GM04503 (cell line): ENCODE data around the gene KLHDC8A.
A peak's percentile ranks its signal among the peaks of the same experiment; 100 is the strongest.
"Not testable (repeated sequence)": the region's sequence is repeated elsewhere in the genome, so short reads cannot be mapped to it uniquely, and the experiment has no call there.

Experiments
- DNase-seq: peaks from one replicate; pipeline ENCODE4 v3.0.0-alpha.2; 2012; ENCODE audit warnings: low read depth

Gene KLHDC8A

GRCh38 chr1:205318231-205318991 lies 38.3 kb downstream of the KLHDC8A start:
- no peak for DNase-seq

- DNase-seq = no peak
Observed at GRCh38 chr1:205317311-205317917, 39.3 kb downstream of the KLHDC8A start.

GRCh38 chr1:205316161-205316566 lies 40.6 kb downstream of the KLHDC8A start:
- no peak for DNase-seq

- no peak for DNase-seq
Observed at GRCh38 chr1:205315008-205315618, 41.6 kb downstream of the KLHDC8A start.

- DNase-seq = no peak
Observed at GRCh38 chr1:205313563-205314308, 43.0 kb downstream of the KLHDC8A start.

GRCh38 chr1:205312866-205313562 lies 43.7 kb downstream of the KLHDC8A start:
- DNase-seq = no peak

GRCh38 chr1:205310976-205311704 lies 45.6 kb downstream of the KLHDC8A start:
- no peak for DNase-seq

GRCh38 chr1:205309741-205310140 lies 47.0 kb downstream of the KLHDC8A start:
- DNase-seq = no peak

GRCh38 chr1:205306929-205307566 lies 49.7 kb downstream of the KLHDC8A start:
- DNase-seq = no peak

- DNase-seq = no peak
Observed at GRCh38 chr1:205304695-205305070, 52.0 kb downstream of the KLHDC8A start.

- no peak for DNase-seq
Observed at GRCh38 chr1:205304046-205304694, 52.6 kb downstream of the KLHDC8A start.

- no peak for DNase-seq
Observed at GRCh38 chr1:205303247-205303888, 53.4 kb downstream of the KLHDC8A start.

GRCh38 chr1:205301842-205302588 lies 54.7 kb downstream of the KLHDC8A start:
- no peak for DNase-seq

GRCh38 chr1:205301205-205301821 lies 55.4 kb downstream of the KLHDC8A start:
- DNase-seq = peak; percentile 88

- DNase-seq = no peak
Observed at GRCh38 chr1:205300149-205300548, 56.6 kb downstream of the KLHDC8A start.

- DNase-seq = peak; percentile 88
Observed at GRCh38 chr1:205298191-205298994, 58.3 kb downstream of the KLHDC8A start.

GRCh38 chr1:205297546-205298177 lies 59.1 kb downstream of the KLHDC8A start:
- DNase-seq = not testable (repeated sequence)
